ENCODE data around the gene HRH3.
A peak's percentile ranks its signal among the peaks of the same experiment; 100 is the strongest.

Gene HRH3

DNA sequence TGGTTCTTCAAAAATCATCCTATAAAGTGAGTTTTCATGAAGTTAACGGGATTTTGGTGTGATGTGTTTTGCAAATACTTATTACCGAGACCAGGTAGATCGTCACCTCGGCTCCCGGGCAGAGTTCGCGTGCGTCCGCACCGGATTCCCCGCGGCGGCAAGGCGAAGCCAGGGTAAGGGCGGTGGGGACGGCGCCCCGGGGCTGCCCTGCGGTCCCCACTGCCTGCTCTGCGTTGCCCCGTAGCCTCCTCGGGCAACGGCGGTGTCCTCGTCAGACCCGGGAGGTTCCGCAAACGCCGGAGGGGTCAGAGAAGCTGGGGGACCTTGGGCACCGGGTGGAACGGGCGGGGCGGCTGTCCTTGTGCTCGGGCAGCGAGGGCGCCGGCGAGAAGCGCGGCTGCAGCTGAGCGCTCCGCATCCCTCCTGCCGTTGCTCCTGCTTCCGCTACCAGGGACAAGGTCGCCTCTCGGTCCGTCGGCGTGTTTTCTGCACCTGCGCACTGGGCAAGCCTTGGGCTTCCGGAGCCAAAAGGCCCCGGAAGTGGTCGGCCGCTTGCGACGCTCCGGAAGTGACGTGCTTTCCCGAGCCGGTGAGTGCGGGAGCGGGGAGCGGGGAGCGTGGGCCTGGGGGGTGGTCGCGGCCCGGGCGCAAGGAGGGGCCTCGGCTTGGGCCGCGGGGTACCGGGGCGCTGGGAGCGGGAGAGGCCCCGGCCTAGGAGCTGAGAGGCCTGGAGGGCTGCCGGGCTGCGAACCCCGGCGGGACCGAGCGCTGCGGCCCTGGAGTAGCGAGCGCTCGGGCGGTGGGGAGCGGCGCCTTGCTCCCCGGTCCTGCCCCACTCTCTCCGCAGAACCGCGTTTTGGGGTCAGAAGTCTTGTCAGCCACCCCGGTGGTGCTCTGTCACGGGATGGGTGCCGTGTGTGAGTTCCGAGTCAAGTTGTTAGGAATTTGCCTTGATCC, 37.3 kb downstream of the HRH3 start, which contains the start of gene MTG2:
Gene MTG2, plus strand, starts transcription at position 560 of the 957 bp plus-strand sequence. CDS start 10,393 bp downstream, outside the sequence.
- Histone ChIP-seq H3K36me3 (ENCODE audit: insufficient read depth, low read length) (peaks cover 5% of the 10 kb centered on the region; the same call in 1 of the 2 replicates), H3K4me3 (ENCODE audit: low read depth, low read length) (peak within 1 kb of the TSS; percentile 88), H3K79me2 (ENCODE audit: control insufficient read depth, insufficient read depth, low read length, unreplicated experiment) (peaks cover 44% of the 10 kb centered on the region), H2AFZ (ENCODE audit: low read length, unreplicated experiment) (peak within 1 kb of the TSS; percentile 91), H3K4me1 (ENCODE audit: control insufficient read depth, insufficient read depth, low read length, unreplicated experiment) (peaks cover 19% of the 10 kb centered on the region), H3K27me3 (ENCODE audit: insufficient read depth, low read length) (no peaks in the 10 kb centered on the region), H3K27ac (ENCODE audit: low read depth, low read length) (peak within 1 kb of the TSS; percentile 67)

DNA sequence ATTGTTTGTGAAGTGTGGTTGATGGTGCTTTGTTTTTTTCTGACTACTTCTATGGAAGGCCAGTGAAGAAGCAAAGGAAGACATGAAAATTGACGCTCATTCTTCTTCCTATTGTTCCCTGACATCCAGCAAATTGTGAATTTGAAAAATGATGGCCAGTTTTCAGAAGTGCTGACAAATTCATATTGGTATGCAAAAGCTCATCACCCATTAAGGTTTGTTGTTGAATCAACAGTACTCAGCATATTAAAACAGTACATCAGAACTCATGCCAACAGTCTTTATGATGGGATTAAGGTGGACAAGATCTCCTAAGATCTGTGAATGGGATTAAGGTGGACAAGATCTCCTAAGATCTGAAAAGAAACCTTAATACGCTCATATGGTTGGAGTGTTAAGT, 38.3 kb downstream of the HRH3 start:
- Histone ChIP-seq H3K27ac (ENCODE audit: low read depth, low read length) (no peak overlapping the region), H3K4me1 (ENCODE audit: control insufficient read depth, insufficient read depth, low read length, unreplicated experiment) (peaks cover 11% of the 10 kb centered on the region), H2AFZ (ENCODE audit: low read length, unreplicated experiment) (no peak overlapping the region), H3K36me3 (ENCODE audit: insufficient read depth, low read length) (peaks cover 5% of the 10 kb centered on the region; the same call in 1 of the 2 replicates), H3K4me3 (ENCODE audit: low read depth, low read length) (peak overlapping the region; percentile 88), H3K27me3 (ENCODE audit: insufficient read depth, low read length) (no peaks in the 10 kb centered on the region), H3K79me2 (ENCODE audit: control insufficient read depth, insufficient read depth, low read length, unreplicated experiment) (peaks cover 36% of the 10 kb centered on the region)

DNA sequence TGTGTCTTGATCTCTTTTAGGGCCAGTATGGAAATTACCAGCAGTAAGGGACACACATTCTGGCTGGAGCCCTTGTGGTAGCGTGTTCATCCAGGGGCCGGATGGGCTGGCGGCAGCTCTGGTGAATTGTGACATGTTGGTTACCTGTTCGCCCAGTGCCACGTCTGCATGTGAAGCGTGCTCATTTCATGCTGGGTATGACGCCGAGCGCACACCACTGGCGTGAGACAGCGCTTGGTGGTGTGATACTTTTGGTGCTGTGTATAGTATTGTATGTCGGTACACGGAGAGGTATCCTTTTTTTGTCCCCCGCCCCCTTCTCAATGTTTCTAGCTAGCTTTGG, 40.9 kb downstream of the HRH3 start:
- no peak overlapping the region for H3K4me3 ChIP-seq (ENCODE audit: low read depth, low read length)
- peaks cover 9% of the 10 kb centered on the region for H3K4me1 ChIP-seq (ENCODE audit: control insufficient read depth, insufficient read depth, low read length, unreplicated experiment)
- no peak overlapping the region for H3K27ac ChIP-seq (ENCODE audit: low read depth, low read length)
- H3K27me3 ChIP-seq (ENCODE audit: insufficient read depth, low read length), result no peaks in the 10 kb centered on the region
- H3K79me2 ChIP-seq (ENCODE audit: control insufficient read depth, insufficient read depth, low read length, unreplicated experiment), result peaks cover 14% of the 10 kb centered on the region
- H3K36me3 ChIP-seq (ENCODE audit: insufficient read depth, low read length), result peaks cover 5% of the 10 kb centered on the region; the same call in 1 of the 2 replicates
- H2AFZ ChIP-seq (ENCODE audit: low read length, unreplicated experiment), result no peak overlapping the region

DNA sequence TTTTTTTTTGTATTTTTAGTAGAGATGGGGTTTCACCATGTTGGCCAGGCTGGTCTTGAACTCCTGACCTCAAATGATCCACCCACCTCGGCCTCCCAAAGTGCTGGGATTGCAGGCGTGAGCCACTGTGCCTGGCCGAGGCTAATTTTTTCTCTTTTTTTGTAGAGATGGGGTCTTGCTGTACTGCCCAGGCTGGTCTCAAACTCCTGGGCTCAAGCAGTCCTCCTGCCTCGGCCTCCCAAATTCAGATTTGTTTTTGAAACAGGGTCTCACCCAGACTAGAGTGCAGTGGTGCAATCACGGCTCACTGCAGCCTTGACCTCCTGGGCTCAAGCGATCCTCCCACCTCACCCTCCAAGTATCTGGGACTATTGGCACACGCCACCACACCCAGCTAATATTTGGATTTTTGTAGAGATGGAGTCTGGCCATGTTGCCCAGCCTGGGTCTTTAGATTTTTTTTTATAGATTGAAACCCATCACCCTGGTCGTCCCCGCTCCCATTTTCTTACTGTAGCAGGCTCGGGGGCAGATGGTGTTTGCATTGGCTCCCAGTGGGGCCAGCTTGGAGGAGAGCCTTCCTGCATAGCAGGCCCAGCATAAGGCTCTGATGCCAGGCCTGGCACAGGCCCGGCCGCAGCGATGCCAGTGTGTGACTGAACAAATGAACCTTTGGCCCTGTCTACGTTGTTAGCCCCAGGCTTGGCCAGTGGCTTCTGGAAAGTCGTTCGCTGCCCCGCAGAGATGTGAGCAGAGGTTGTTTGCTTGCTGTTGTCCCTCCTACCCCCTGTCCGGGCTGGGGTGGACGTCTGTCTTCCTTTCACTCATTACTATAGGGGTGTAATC, 41.5 kb downstream of the HRH3 start:
- peaks cover 9% of the 10 kb centered on the region for H3K4me1 ChIP-seq (ENCODE audit: control insufficient read depth, insufficient read depth, low read length, unreplicated experiment)
- no peaks in the 10 kb centered on the region for H3K27me3 ChIP-seq (ENCODE audit: insufficient read depth, low read length)
- H3K4me3 ChIP-seq (ENCODE audit: low read depth, low read length), result no peak overlapping the region
- H3K27ac ChIP-seq (ENCODE audit: low read depth, low read length), result no peak overlapping the region
- H3K36me3 ChIP-seq (ENCODE audit: insufficient read depth, low read length), result peaks cover 5% of the 10 kb centered on the region; the same call in 1 of the 2 replicates
- peaks cover 9% of the 10 kb centered on the region for H3K79me2 ChIP-seq (ENCODE audit: control insufficient read depth, insufficient read depth, low read length, unreplicated experiment)
- H2AFZ ChIP-seq (ENCODE audit: low read length, unreplicated experiment), result no peak overlapping the region

DNA sequence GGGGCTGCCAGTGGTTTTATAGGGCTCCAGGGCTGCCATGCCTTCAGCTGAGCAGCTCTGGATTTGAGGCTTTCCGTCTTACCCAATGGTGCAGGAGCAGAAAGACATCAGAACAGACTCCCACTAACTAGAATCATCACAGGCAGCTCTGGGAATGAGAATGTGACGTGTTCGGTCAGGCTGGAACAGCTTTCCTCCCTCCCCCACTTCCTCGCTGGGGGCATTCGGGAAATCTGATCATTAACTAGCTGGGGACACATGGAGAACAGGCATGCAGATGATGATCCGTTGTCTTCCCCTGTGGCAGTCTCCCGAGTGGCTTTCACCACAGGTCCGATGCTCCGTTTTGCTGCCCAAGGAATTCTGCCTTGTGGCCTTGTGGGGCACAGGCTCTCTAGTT, 42.8 kb downstream of the HRH3 start:
- peaks cover 9% of the 10 kb centered on the region for H3K4me1 ChIP-seq (ENCODE audit: control insufficient read depth, insufficient read depth, low read length, unreplicated experiment)
- no peaks in the 10 kb centered on the region for H3K27me3 ChIP-seq (ENCODE audit: insufficient read depth, low read length)
- no peak overlapping the region for H3K4me3 ChIP-seq (ENCODE audit: low read depth, low read length)
- peaks cover 5% of the 10 kb centered on the region; the same call in 1 of the 2 replicates for H3K36me3 ChIP-seq (ENCODE audit: insufficient read depth, low read length)
- no peak overlapping the region for H2AFZ ChIP-seq (ENCODE audit: low read length, unreplicated experiment)
- H3K79me2 ChIP-seq (ENCODE audit: control insufficient read depth, insufficient read depth, low read length, unreplicated experiment), result peaks cover 3% of the 10 kb centered on the region
- H3K27ac ChIP-seq (ENCODE audit: low read depth, low read length), result no peak overlapping the region

DNA sequence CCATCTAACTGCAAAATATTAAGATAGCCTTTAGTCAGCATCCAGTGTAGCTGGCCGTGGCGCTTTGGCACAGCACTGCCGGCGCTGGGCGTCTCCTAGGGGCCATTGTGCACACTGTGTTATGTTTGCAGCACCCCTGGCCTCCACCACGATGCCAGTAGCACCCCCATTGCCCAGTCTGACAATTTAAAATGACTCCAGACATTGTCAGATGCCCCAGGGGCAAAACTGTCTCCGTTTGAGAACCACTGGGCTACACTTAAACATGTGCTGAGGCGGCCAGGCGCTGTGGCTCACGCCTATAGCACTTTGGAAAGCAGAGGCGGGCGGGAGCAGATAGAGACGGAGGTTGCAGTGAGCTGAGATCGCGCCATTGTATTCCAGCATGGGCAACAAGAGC, 43.2 kb downstream of the HRH3 start:
- H2AFZ ChIP-seq (ENCODE audit: low read length, unreplicated experiment), result no peak overlapping the region
- H3K79me2 ChIP-seq (ENCODE audit: control insufficient read depth, insufficient read depth, low read length, unreplicated experiment), result peaks cover under 1% of the 10 kb centered on the region
- no peak overlapping the region for H3K4me3 ChIP-seq (ENCODE audit: low read depth, low read length)
- H3K27ac ChIP-seq (ENCODE audit: low read depth, low read length), result no peak overlapping the region
- H3K36me3 ChIP-seq (ENCODE audit: insufficient read depth, low read length), result peaks cover 5% of the 10 kb centered on the region; the same call in 1 of the 2 replicates
- peaks cover 6% of the 10 kb centered on the region for H3K4me1 ChIP-seq (ENCODE audit: control insufficient read depth, insufficient read depth, low read length, unreplicated experiment)
- no peaks in the 10 kb centered on the region for H3K27me3 ChIP-seq (ENCODE audit: insufficient read depth, low read length)

DNA sequence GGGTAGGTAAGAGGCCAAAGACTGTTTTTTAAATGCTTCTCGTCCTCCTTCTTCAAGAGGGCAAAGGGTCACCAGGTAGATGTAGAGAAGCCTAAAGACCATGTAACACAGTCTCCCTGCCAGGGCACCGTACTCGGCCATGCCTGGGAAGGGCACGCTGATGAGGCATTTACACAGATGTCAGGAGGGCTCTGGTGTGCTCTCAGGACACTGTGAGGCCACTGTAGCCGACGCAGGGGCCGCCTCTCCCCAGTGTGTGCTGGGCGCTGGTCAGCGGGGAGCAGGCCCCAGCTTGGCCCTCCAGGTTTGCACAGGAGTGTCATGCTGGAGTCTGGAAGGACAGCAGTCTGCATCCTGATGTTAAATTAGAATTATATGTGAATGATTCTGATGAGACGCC, 44.4 kb downstream of the HRH3 start:
- Histone ChIP-seq H3K4me3 (ENCODE audit: low read depth, low read length) (no peak overlapping the region), H3K79me2 (ENCODE audit: control insufficient read depth, insufficient read depth, low read length, unreplicated experiment) (no peaks in the 10 kb centered on the region), H3K27me3 (ENCODE audit: insufficient read depth, low read length) (no peaks in the 10 kb centered on the region), H3K36me3 (ENCODE audit: insufficient read depth, low read length) (no peaks in the 10 kb centered on the region), H3K27ac (ENCODE audit: low read depth, low read length) (no peak overlapping the region), H2AFZ (ENCODE audit: low read length, unreplicated experiment) (no peak overlapping the region), H3K4me1 (ENCODE audit: control insufficient read depth, insufficient read depth, low read length, unreplicated experiment) (no peaks in the 10 kb centered on the region)

DNA sequence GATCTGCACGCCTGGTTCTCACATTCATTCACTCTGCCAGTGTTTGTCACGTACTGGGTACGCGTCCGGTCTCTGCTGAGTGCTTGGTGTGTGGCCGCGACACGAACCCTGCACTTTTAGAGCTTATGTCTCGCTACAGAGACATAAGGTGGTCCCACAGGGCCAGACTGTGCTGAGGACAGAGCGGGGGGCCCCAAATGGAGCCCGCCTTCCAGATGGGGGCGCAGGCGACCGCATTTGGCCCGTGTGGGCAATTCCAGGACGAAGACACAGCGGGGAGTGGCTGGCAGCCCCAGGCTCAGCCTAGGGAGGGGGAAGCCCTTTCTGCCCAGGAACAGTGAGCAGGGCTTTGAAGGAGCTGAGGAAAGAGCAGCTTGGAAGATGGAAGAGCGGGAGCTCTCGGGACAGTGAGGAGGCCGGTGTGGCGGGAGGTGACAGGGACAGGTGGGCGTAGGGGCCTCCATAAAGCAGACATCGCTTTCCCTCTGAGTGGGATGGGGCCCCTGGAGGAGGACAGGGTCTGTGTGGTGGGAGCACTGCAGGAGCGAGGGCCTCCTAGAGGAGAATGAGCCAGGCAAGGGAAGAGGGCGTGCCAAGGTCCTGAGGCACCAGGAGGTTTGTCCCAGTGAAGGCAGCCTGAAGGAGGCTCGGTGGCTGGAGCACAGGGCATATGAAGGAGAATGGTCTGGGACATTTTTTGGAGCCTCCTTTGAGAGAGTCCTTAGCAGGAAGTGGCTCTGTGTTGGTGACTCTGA, 45.0 kb downstream of the HRH3 start:
- no peak overlapping the region for H3K27ac ChIP-seq (ENCODE audit: low read depth, low read length)
- no peaks in the 10 kb centered on the region for H3K4me1 ChIP-seq (ENCODE audit: control insufficient read depth, insufficient read depth, low read length, unreplicated experiment)
- H3K27me3 ChIP-seq (ENCODE audit: insufficient read depth, low read length), result no peaks in the 10 kb centered on the region
- H3K79me2 ChIP-seq (ENCODE audit: control insufficient read depth, insufficient read depth, low read length, unreplicated experiment), result no peaks in the 10 kb centered on the region
- H2AFZ ChIP-seq (ENCODE audit: low read length, unreplicated experiment), result no peak overlapping the region
- no peak overlapping the region for H3K4me3 ChIP-seq (ENCODE audit: low read depth, low read length)
- H3K36me3 ChIP-seq (ENCODE audit: insufficient read depth, low read length), result no peaks in the 10 kb centered on the region

DNA sequence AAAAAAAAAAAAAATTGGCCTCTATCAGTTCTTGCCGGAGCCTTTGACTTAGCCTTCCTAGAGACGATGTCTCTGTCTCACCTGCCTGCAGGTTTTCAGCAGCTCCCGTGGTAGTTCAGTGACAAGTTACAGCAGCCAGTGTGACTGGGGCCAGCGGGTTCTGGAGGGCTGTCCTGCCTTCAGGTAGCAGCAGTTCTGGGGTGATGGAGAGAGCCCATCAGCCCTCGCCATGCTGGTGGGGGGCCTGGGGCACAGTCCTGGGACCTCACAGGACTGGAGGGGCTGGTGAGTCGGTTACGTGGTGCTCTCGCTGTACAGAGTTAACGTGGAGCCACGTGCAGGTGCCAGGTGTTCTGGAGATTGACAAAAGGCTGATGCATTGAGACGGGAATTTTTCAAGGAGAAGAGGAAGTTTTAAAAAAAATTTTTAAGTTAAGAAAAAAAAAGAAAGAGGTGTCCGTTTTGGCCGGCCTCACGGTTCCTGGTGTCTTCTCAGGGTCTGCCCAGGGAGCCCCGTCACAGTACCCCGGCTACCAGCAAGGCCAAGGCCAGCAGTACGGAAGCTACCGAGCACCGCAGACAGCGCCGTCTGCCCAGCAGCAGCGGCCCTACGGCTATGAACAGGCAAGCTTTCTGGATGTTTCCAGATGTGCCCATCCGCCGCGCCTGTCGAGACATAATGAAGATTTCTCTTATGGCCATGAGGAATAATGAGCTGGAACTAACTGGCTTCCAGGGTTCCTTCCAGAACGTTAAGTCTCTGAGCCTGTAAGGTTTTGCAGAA, 45.9 kb downstream of the HRH3 start:
- Histone ChIP-seq H3K36me3 (ENCODE audit: insufficient read depth, low read length) (no peaks in the 10 kb centered on the region), H2AFZ (ENCODE audit: low read length, unreplicated experiment) (no peak overlapping the region), H3K79me2 (ENCODE audit: control insufficient read depth, insufficient read depth, low read length, unreplicated experiment) (no peaks in the 10 kb centered on the region), H3K27me3 (ENCODE audit: insufficient read depth, low read length) (no peaks in the 10 kb centered on the region), H3K27ac (ENCODE audit: low read depth, low read length) (no peak overlapping the region), H3K4me1 (ENCODE audit: control insufficient read depth, insufficient read depth, low read length, unreplicated experiment) (no peaks in the 10 kb centered on the region), H3K4me3 (ENCODE audit: low read depth, low read length) (no peak overlapping the region)

Measured in ACC112 (cell line).